Mesothelial cell of epicardium (in vitro differentiated cells): ENCODE results near the gene EFCAB6. TPM values are rescaled to one million over a fixed set of nuclear protein-coding genes. Genes with fewer than 3 reads are reported as not detected.
A peak's percentile ranks its signal among the peaks of the same experiment; 100 is the strongest.

ENCODE experiments used
- DNase-seq, 2 experiments: peaks; one replicate each; pipeline ENCODE4 v3.0.0; 2021; ENCODE audit warnings: low spot score in 2 of 2; ENCODE audit not compliant: unreplicated experiment in 2 of 2
- H3K27ac Mint-ChIP-seq: 2 replicates; pipeline ENCODE4 v1.8.0; 2021; ENCODE audit warnings: mixed read lengths
- H3K27me3 Mint-ChIP-seq: 2 replicates; pipeline ENCODE4 v1.8.0; 2021; ENCODE audit warnings: low read depth, mixed read lengths
- H3K36me3 Mint-ChIP-seq: 2 replicates; pipeline ENCODE4 v1.8.0; 2021; ENCODE audit warnings: mixed read lengths
- H3K4me1 Mint-ChIP-seq: 2 replicates; pipeline ENCODE4 v1.8.0; 2021; ENCODE audit warnings: mixed read lengths
- H3K4me3 Mint-ChIP-seq: 2 replicates; pipeline ENCODE4 v1.8.0; 2021; ENCODE audit warnings: mild to moderate bottlenecking, moderate library complexity, mixed read lengths
- H3K9me3 Mint-ChIP-seq: 2 replicates; pipeline ENCODE4 v1.8.0; 2021; ENCODE audit warnings: mixed read lengths
- CTCF ChIP-seq: fragments of 200-600 bp; sonication (generic); IDR thresholded peaks from one replicate; pipeline ENCODE4 v1.5.0; 2021; ENCODE audit warnings: antibody characterized with exemption; ENCODE audit not compliant: unreplicated experiment
- total RNA-seq: library from RNA; stranded (reverse); gene quantifications from 3 replicates; pipeline ENCODE4 v1.2.1, GENCODE V29; 2021

The EFCAB6 gene
- total RNA-seq, 1 donor from 2014 or later = 2.6 TPM

- Mint-ChIP-seq H3K27ac (no peak overlapping the region), H3K4me1 (no peaks in the 10 kb centered on the region), H3K27me3 (peaks cover 32% of the 10 kb centered on the region), H3K9me3 (no peaks in the 10 kb centered on the region), H3K36me3 (no peaks in the 10 kb centered on the region), H3K4me3 (no peak overlapping the region)
- no peak for TF ChIP-seq CTCF
- DNase-seq = no peak
These were observed 38.4 kb upstream of the EFCAB6 start for GRCh38 chr22:43850529-43850928.

GRCh38 chr22:43849731-43850130, 37.6 kb upstream of the EFCAB6 start:
- no peak for TF ChIP-seq CTCF
- H3K4me1 Mint-ChIP-seq = no peaks in the 10 kb centered on the region

GRCh38 chr22:43848366-43849171, 36.5 kb upstream of the EFCAB6 start:
- Mint-ChIP-seq H3K4me3 (no peak overlapping the region), H3K9me3 (no peaks in the 10 kb centered on the region), H3K27ac (no peak overlapping the region), H3K27me3 (peaks cover 32% of the 10 kb centered on the region), H3K36me3 (no peaks in the 10 kb centered on the region), H3K4me1 (peaks cover 2% of the 10 kb centered on the region)
- no peak for DNase-seq
- peak; percentile 18 for TF ChIP-seq CTCF

More at GRCh38 chr22:43849731-43850130, 37.6 kb upstream of the EFCAB6 start:
- Mint-ChIP-seq H3K4me3 (no peak overlapping the region), H3K27me3 (peaks cover 32% of the 10 kb centered on the region), H3K27ac (no peak overlapping the region), H3K9me3 (no peaks in the 10 kb centered on the region), H3K36me3 (no peaks in the 10 kb centered on the region)
- DNase-seq = no peak

- Mint-ChIP-seq H3K36me3 (no peaks in the 10 kb centered on the region), H3K27me3 (peaks cover 30% of the 10 kb centered on the region), H3K4me3 (no peak overlapping the region), H3K4me1 (peaks cover 2% of the 10 kb centered on the region), H3K9me3 (no peaks in the 10 kb centered on the region), H3K27ac (no peak overlapping the region)
- no peak for TF ChIP-seq CTCF
- DNase-seq = no peak
These were observed 35.5 kb upstream of the EFCAB6 start for GRCh38 chr22:43847376-43848289.

- TF ChIP-seq CTCF = no peak
- no peaks in the 10 kb centered on the region for H3K9me3 Mint-ChIP-seq
- peaks cover 2% of the 10 kb centered on the region for H3K4me1 Mint-ChIP-seq
- H3K36me3 Mint-ChIP-seq = no peaks in the 10 kb centered on the region
- peaks cover 29% of the 10 kb centered on the region for H3K27me3 Mint-ChIP-seq
- DNase-seq = no peak
- no peak overlapping the region for H3K27ac Mint-ChIP-seq
- no peak overlapping the region for H3K4me3 Mint-ChIP-seq
These were observed 34.9 kb upstream of the EFCAB6 start for GRCh38 chr22:43846966-43847365.
